H7 (cell line): Measurements from ENCODE around the gene FUT9. TPM values are rescaled to one million over a fixed set of nuclear protein-coding genes. Genes with fewer than 3 reads are reported as not detected.

Experiments
- DNase-seq: peaks from one replicate; pipeline ENCODE4 v3.0.0; 2012
- H3K27me3 ChIP-seq: 2 replicates; pipeline ENCODE4 v1.6.0; 2011; ENCODE audit warnings: mild to moderate bottlenecking, low read length; ENCODE audit not compliant: control insufficient read depth, insufficient read depth
- H3K36me3 ChIP-seq: replicated peaks from 2 replicates; pipeline ENCODE4 v1.5.1; 2011; ENCODE audit warnings: low read length; ENCODE audit not compliant: control insufficient read depth, insufficient read depth
- H3K4me3 ChIP-seq: 2 replicates; pipeline ENCODE4 v1.5.1; 2011; ENCODE audit warnings: low read depth, mild to moderate bottlenecking, control low read depth, low read length, moderate library complexity; ENCODE audit not compliant: insufficient read depth
- total RNA-seq: library from RNA; depleted of rRNA; stranded (reverse); fragments of >200 nt; shearing (Covaris generic); gene quantifications from 2 replicates; pipeline ENCODE4 v1.2.3, GENCODE V29; 2014

Gene FUT9
- total RNA-seq, 1 experiment from 2014 or later, result 0.28 TPM

DNA sequence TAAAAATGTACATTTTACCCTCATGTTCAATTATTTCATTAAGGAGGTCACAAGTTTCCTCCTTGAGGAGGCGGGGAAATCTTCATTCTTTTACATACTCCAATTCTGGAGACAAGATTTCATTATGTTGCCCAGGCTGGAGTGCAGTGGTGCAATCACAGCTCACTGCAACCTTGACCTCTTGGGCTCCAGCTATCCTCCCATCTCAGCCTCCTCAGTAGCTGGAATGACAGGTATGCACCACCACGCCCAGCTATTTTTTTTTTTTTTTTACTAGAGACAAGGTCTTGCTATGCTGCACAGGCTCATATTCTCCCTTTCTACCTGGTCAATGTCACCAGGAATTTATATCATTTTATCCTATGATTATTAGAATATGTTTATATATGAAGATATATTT lies 85.8 kb downstream of the FUT9 start:
- DNase-seq, result no peak
- Histone ChIP-seq H3K27me3 (no peaks in the 10 kb centered on the region), H3K36me3 (no peaks in the 10 kb centered on the region), H3K4me3 (no peak overlapping the region)

DNA sequence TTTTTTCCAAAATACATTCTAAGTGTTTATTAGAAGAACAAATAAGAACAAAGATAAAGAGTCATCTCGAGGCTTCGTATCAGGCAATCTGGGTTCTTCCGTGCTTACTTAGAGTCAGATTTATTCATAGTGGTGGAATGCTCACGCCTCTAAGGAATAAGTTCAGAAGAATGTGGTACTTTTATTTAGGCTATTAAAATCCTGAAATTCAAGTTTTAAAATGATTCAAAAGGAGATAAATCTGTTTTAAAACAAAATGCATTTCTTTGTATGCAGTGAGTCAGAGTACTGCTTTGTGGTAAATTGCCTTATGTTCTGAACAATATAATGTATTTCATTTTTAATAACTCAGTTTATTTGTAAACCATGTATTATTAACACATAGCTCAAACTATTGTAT lies 89.1 kb downstream of the FUT9 start:
- Histone ChIP-seq H3K36me3 (no peaks in the 10 kb centered on the region), H3K4me3 (no peak overlapping the region)
- no peak for DNase-seq

DNA sequence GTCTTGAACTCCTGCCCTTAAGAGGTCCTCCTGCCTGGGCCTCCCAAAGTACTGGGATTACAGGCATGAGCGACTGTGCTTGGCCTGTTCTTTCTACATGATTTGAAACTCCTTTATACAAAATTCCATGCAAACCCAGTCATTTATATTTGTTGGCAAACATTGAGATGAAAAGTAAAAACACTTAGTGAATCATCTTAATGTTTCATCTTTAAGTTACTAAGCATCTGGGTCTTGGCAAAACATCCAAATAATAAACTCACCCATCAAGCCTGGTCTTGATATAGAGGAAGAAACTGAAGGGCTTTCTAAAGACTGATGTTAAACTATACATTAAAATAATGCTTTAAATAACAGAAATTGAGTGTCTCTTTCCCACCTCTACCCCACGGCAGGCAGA lies 95.1 kb downstream of the FUT9 start:
- H3K4me3 ChIP-seq, result no peak overlapping the region
- DNase-seq, result no peak
- H3K27me3 ChIP-seq, result no peaks in the 10 kb centered on the region
- no peaks in the 10 kb centered on the region for H3K36me3 ChIP-seq

More for the DNA sequence above, 89.1 kb downstream of the FUT9 start:
- H3K27me3 ChIP-seq, result no peaks in the 10 kb centered on the region

DNA sequence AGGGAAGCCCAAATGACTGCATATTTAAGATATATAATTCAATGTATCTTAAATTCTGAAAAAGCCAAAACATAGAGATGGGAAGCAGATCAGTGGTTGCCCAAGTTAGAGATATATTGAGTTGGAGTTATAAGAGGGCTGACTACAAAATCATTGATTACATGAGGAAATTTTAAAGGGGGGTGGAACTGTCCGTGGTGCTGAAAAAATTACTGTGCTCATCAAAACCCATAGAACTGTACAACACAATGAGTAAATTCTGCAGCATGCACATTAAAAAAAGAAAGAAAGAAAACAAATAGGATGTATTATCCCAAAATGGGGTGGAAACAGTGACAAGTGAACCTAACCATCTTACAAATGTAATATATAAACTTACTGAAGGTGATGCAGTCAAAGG lies 100.9 kb downstream of the FUT9 start:
- no peak for DNase-seq
- H3K27me3 ChIP-seq, result no peaks in the 10 kb centered on the region
- H3K36me3 ChIP-seq, result no peaks in the 10 kb centered on the region
- no peak overlapping the region for H3K4me3 ChIP-seq

DNA sequence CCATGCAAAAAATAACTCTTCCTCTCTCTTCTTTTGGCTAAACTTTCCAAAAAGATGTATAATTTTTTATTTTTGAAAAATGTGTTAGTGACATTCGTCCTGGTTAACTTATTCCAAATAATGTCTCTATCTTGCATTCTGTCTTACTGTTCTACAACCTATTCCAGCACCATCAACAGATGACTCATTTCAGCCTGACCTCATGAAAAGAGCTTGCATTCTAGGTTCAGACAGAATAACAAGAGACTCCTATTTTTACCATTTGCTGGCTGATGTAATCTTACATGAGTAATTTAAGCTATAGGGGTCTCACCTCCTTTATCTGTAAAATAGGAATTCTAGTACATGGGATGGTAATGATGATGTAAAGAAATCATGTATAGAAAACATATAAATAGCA lies 109.0 kb downstream of the FUT9 start:
- Histone ChIP-seq H3K4me3 (no peak overlapping the region), H3K36me3 (no peaks in the 10 kb centered on the region), H3K27me3 (no peaks in the 10 kb centered on the region)
- DNase-seq, result no peak

DNA sequence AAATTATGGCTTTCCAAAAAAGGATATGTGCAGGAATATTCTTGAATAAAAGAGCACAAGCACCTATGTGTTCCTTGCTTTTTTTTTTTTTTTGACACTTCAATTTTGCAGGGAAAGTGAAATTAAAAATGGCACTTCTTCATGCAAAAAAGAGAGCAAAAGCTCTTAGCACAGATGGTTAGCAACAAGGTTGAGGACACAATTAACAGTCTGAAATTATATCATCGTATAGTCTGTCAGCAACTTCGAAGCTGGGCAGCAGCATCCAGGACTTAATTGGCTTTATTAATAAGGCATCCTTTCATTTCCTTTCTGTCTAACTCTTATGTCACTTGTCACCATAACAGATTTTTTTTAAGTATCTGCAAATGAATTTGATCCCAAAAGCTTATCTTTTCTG lies 122.6 kb downstream of the FUT9 start:
- H3K4me3 ChIP-seq, result no peak overlapping the region
- no peak for DNase-seq
- H3K36me3 ChIP-seq, result no peaks in the 10 kb centered on the region
- H3K27me3 ChIP-seq, result no peaks in the 10 kb centered on the region

DNA sequence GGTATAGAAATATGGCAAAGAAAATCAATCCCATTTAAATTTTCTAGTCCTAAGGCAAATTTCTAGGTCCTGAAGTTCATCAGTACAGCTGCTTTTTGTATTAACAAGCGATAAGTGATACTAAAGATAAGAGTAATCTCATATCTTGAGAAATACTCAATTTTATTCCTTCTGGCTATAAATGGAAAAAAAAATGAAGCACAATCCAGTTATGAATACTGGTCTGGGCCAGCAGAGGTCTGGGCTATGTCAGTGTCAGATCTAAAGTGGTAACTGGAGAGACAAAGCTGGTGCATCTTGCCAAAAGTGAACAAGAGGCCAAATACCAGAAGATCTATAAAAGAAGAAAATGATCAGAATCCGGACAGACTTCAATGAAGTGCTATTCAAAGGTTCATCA lies 126.4 kb downstream of the FUT9 start:
- Histone ChIP-seq H3K4me3 (no peak overlapping the region), H3K27me3 (no peaks in the 10 kb centered on the region), H3K36me3 (no peaks in the 10 kb centered on the region)
- no peak for DNase-seq

DNA sequence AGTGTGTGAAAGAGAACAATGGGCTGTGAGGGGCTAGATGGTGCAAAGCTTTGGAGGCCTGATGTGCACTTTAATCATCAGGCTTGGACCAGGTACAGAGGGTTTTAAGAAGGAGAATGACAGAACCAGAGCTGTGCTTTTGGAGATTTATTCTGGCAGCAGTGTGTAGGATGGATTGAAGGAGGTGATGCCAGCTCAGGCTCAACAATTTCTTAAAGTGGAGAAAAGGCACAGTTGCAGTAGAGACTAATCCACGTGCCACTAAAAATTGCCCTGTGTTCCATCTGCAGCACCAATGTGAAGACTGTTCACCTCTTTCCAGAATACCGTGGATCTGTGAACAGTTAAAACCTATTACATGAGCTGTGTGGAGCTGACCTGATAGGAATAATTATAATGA lies 134.7 kb downstream of the FUT9 start:
- H3K36me3 ChIP-seq, result no peaks in the 10 kb centered on the region
- no peaks in the 10 kb centered on the region for H3K27me3 ChIP-seq
- H3K4me3 ChIP-seq, result no peak overlapping the region
- no peak for DNase-seq

DNA sequence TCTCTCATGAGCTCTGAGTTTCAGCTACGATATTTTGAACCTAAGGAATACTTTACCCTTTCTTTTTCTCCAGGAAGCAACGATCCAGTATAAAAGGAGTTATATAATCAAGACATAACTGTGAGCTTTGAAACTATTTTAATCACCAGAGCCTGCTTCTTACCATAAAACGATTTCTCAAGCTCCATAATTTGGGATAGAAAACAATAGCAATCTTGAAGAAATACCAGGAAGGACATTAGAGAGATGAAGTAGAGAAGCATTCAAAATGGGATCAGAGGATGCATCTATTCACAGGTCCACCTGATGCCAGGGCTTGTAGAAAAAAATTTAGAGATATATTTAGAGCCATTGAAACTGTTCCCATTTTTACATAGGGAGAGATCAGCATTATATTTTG lies 135.9 kb downstream of the FUT9 start:
- Histone ChIP-seq H3K4me3 (no peak overlapping the region), H3K36me3 (no peaks in the 10 kb centered on the region), H3K27me3 (no peaks in the 10 kb centered on the region)
- no peak for DNase-seq

DNA sequence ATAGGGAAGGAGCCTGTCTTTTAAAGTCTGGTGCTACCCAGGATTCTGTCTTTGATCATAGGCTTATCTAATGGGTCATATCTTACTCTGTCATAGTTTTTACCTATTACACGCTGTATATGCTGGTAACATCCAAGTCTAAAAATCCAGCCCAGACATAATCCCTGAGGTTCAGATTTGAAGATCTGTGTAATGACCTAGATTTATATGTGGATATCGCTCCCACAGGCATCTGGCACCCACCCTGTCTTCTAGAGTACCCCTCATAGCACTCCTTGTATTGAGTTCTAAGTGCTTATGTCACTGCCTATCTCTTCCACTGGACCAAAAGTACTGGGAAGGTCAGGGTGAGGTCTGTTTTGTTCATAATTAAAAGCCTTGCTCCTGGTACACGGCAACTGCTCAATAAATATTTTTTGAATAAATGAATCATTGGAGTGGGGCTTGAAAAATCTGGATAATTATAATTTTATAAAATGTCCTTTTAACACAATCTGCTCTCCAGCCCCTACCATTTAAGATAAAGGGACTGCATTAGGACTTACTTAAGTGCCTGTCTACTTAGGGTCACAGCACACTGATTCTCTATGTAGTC lies 136.4 kb downstream of the FUT9 start:
- Histone ChIP-seq H3K4me3 (no peak overlapping the region), H3K36me3 (no peaks in the 10 kb centered on the region), H3K27me3 (no peaks in the 10 kb centered on the region)
- DNase-seq, result no peak

DNA sequence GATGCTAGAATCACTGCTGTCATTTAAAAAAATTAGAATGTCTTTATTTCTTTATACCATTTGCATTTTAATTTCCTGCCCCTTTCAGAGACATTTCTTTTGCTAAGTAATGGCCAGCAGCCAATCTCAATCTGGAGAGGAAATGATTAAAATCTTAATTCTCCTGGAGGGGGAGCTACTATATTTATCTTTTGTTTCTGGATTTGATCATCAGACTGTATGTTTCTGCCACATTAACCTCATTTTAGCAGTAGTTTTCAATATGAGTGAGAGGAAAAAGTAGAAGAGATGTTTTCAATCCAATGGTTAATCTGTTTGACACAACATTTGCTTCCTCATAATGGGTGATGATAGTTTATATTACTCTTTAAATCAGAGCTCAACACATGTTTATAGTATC lies 138.0 kb downstream of the FUT9 start:
- Histone ChIP-seq H3K27me3 (no peaks in the 10 kb centered on the region), H3K4me3 (no peak overlapping the region), H3K36me3 (no peaks in the 10 kb centered on the region)
- no peak for DNase-seq

DNA sequence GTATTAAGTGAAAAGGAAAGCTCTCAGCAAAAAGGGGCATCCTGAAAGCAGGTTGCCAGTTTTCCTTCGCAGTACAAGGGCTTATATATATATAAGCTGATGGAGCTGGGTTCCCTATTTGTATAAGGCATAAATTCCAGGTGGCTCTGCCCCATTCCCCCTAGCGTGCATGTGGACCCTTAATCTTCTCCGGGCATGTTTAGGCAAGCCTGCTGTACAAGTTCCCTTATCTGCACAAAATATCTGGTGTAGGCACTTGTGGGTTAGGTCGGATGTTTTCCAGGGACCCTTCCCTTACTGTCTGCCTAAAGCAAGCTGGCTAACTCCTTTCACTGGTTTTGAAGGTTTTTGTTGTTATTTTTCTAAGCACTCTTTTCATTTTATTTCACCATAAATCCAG lies 140.7 kb downstream of the FUT9 start:
- H3K4me3 ChIP-seq, result no peak overlapping the region
- H3K27me3 ChIP-seq, result no peaks in the 10 kb centered on the region
- no peak for DNase-seq
- H3K36me3 ChIP-seq, result no peaks in the 10 kb centered on the region

DNA sequence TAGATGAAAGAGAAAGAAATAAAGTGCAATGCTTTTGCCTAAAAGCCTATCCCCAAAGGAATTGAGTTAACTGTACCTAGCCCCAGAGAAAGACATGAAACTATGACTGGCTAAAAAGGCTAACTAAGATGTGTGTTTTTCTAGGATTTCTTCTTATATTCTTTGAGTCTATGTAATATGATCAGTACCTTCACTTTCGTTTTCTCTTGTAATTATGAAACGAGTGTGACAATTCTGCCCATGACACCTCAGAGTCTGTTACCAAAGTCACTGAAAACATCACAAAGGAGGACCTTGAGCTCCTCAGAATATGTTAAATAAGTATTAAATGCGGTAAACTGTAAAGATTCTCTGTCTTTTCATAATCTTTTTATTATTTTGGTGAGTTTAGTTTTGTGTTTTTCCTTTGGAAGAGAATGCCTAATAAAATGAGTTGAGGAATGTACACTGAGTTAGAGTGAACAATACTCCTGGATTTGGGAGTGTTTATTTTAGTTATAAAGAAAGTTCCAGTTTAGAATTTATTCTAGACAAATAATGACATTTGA lies 141.3 kb downstream of the FUT9 start:
- Histone ChIP-seq H3K27me3 (no peaks in the 10 kb centered on the region), H3K4me3 (no peak overlapping the region), H3K36me3 (no peaks in the 10 kb centered on the region)
- DNase-seq, result no peak

DNA sequence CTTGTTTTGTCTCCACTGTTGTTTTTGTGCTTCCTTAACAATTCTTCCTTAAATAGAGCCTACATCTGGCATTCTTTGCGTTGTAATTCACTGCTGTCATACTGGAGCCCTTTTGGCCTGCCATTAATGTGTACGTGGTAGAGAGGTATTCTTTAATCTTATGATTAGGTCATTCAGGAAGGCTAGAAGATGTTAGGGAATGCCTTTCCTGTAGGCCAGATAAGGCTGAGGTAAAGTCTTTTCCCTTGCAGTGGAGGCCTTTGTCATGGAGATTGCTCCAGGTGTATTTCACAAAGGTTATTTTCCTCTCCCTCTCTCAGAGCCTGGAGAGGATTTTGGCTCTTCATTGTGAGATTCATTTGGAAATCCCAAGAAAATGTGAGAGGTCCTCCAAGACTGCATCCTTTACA lies 146.9 kb downstream of the FUT9 start:
- Histone ChIP-seq H3K36me3 (no peaks in the 10 kb centered on the region), H3K27me3 (no peaks in the 10 kb centered on the region), H3K4me3 (no peak overlapping the region)
- DNase-seq, result peak; percentile 58

DNA sequence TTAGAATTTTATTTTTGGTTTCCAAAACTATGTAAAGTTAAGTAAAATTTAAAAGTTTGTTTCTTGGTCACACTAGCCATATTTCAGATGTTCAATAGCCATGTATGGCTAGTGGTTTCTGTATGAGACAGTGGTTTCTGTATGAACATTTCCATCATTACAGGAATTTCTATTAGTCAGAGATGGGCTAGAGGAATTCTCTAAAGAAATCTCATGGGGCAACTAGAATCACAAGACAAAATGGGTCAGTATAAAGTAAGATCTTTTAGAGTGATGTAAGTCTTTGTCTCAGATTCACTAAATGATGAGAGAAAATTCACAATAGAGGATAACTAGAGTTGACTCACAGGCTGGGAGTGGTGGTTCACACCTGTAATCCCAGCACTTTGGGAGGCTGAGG lies 149.0 kb downstream of the FUT9 start:
- DNase-seq, result no peak

DNA sequence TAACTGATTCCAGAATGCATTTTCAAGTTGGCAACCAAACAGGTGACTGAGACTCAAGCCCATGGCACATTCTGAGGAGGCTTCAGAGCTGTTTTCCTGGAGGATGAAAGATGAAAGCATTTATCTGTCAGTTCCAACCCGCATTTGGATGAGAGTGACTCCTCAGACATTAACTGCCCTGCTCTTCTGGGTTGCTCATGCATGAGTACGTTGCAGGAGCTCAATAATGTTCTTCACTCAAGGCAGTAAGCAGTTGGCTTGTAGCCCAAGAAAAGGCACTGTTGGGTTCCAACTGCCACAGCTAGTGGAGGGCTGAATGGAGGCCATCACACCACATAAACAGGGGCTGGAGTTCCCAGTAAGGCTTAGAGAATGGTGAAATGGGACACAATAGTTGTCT lies 155.3 kb downstream of the FUT9 start:
- Histone ChIP-seq H3K27me3 (no peaks in the 10 kb centered on the region), H3K36me3 (no peaks in the 10 kb centered on the region), H3K4me3 (no peak overlapping the region)
- DNase-seq, result no peak

More for the DNA sequence above, 149.0 kb downstream of the FUT9 start:
- Histone ChIP-seq H3K4me3 (no peak overlapping the region), H3K36me3 (no peaks in the 10 kb centered on the region), H3K27me3 (no peaks in the 10 kb centered on the region)
